K562 (cell line): ENCODE data around the gene LHPP. TPM values are rescaled to one million over a fixed set of nuclear protein-coding genes. Genes with fewer than 3 reads are reported as not detected.

Experiments used
- ATAC-seq: fragments of 200-7000 bp; cut with Tn5 transposase; 3 replicates; pipeline ENCODE4 v1.9.1; 2020; ENCODE audit warnings: moderate library complexity
- BruUV-seq: library from RNA; stranded (reverse); fragments of 400-500 nt; replicated peaks from 2 replicates; lab custom pipeline; 2021; lab: Mats Ljungman, UMichigan
- CTCF ChIA-PET: fragments of 300-600 bp; formaldehyde crosslinking; extraction: SDS; loops from one replicate; lab custom pipeline; 2021; ENCODE audit warnings: low intra/inter-chr PET ratio; lab: Yijun Ruan, JAX
- POLR2A ChIA-PET: fragments of 300-600, 350-650 bp; sonication (Branson Sonifier 250); formaldehyde crosslinking; extraction: SDS; loops from one replicate; lab custom pipeline; 2021; ENCODE audit warnings: antibody characterized with exemption, inconsistent platforms; lab: Yijun Ruan, JAX
- DNase-seq, 4 experiments: peaks; one replicate each; pipeline versions ENCODE4 v3.0.0 to v3.0.0-alpha.2; 2011 to 2018; ENCODE audit warnings: low spot score in 3 of 4, mixed read lengths in 3 of 4; ENCODE audit errors: extremely low read depth in 1 of 4
- FAIRE-seq: peaks from 2 replicates; lab custom pipeline; 2011; peaks lifted over from hg19 to GRCh38; lab: Jason Lieb, UNC
- H2AFZ ChIP-seq: 2 replicates; pipeline ENCODE4 v1.6.0; 2011; ENCODE audit warnings: low read depth, low read length, control low read depth, inconsistent platforms
- H3K27ac ChIP-seq: fragments of 200-600 bp; 3 replicates; pipeline ENCODE4 v1.8.0; 2011; ENCODE audit warnings: low read depth, mild to moderate bottlenecking, control low read depth, inconsistent platforms, low read length, moderate library complexity, mixed read lengths; ENCODE audit errors: extremely low read depth
- H3K27me3 ChIP-seq, 2 experiments: fragments of 300-600 bp in 1 of 2; 2 replicates in 1 of 2; 3 replicates in 1 of 2; pipeline versions ENCODE4 v1.6.0 to v1.8.0; 2011; ENCODE audit warnings: inconsistent platforms in 2 of 2, low read length in 2 of 2, mild to moderate bottlenecking in 1 of 2, mixed read lengths in 1 of 2, moderate library complexity in 1 of 2; ENCODE audit not compliant: control insufficient read depth in 2 of 2, insufficient read depth in 2 of 2
- H3K36me3 ChIP-seq: fragments of 300-600 bp; 3 replicates; pipeline ENCODE4 v1.8.0; 2011; ENCODE audit warnings: mild to moderate bottlenecking, low read length, inconsistent platforms; ENCODE audit not compliant: control insufficient read depth, insufficient read depth
- H3K4me1 ChIP-seq, 2 experiments: fragments of 200-600 bp in 1 of 2; replicated peaks in 1 of 2; 2 replicates in 1 of 2; 3 replicates in 1 of 2; pipeline versions ENCODE4 v1.5.1 to v1.8.0; 2011; ENCODE audit warnings: inconsistent platforms in 2 of 2, low read length in 2 of 2, mild to moderate bottlenecking in 1 of 2, mixed read lengths in 1 of 2, moderate library complexity in 1 of 2; ENCODE audit not compliant: control insufficient read depth in 2 of 2, insufficient read depth in 2 of 2
- H3K4me2 ChIP-seq: 2 replicates; pipeline ENCODE4 v1.6.1; 2011; ENCODE audit warnings: low read length, control low read depth, inconsistent platforms, mixed read lengths; ENCODE audit not compliant: insufficient read depth
- H3K4me3 ChIP-seq: fragments of 200-600 bp; sonication (generic), shearing (Covaris generic); 2 replicates; pipeline ENCODE4 v1.5.1; 2016; ENCODE audit warnings: control low read depth, inconsistent platforms
- H3K79me2 ChIP-seq: fragments of 200-600 bp; 3 replicates; pipeline ENCODE4 v1.8.0; 2011; ENCODE audit warnings: low read length, inconsistent platforms; ENCODE audit not compliant: control insufficient read depth, insufficient read depth
- H3K9ac ChIP-seq, 2 experiments: 2 replicates each; pipeline versions ENCODE4 v1.6.0 to v1.6.1; 2011; ENCODE audit warnings: low read depth in 2 of 2, low read length in 2 of 2, control low read depth in 1 of 2, inconsistent platforms in 1 of 2, mild to moderate bottlenecking in 1 of 2, mixed read lengths in 1 of 2; ENCODE audit not compliant: insufficient read depth in 1 of 2
- H3K9me1 ChIP-seq: one replicate; pipeline ENCODE4 v1.6.0; 2011; ENCODE audit warnings: inconsistent platforms, mild to moderate bottlenecking, low read length, moderate library complexity; ENCODE audit not compliant: control insufficient read depth, insufficient read depth
- H3K9me3 ChIP-seq: replicated peaks from 2 replicates; pipeline ENCODE4 v1.5.1; 2011; ENCODE audit warnings: low read depth, low read length, inconsistent platforms; ENCODE audit not compliant: control insufficient read depth, insufficient read depth
- H4K20me1 ChIP-seq: replicated peaks from 2 replicates; pipeline ENCODE4 v1.6.1; 2011; ENCODE audit warnings: low read length, inconsistent platforms, mixed read lengths; ENCODE audit not compliant: control insufficient read depth, insufficient read depth
- ATF3 ChIP-seq, 2 experiments: fragments of 450-650 bp in 1 of 2; sonication (generic) in 1 of 2; formaldehyde crosslinking in 1 of 2; IDR thresholded peaks in 1 of 2; conservative IDR thresholded peaks in 1 of 2; 2 replicates each; pipeline versions ENCODE4 v1.6.1 to v1.8.1; 2016 to 2023; ENCODE audit warnings: mild to moderate bottlenecking in 2 of 2, moderate library complexity in 2 of 2, inconsistent platforms in 1 of 2, missing genetic modification reagents in 1 of 2
- CBFB ChIP-seq: sonication (generic); formaldehyde crosslinking; IDR thresholded peaks from 2 replicates; pipeline ENCODE4 v1.4.0; 2020; ENCODE audit warnings: mild to moderate bottlenecking, missing genetic modification reagents
- DEAF1 ChIP-seq: fragments of 450-650 bp; formaldehyde crosslinking; IDR thresholded peaks from 2 replicates; pipeline ENCODE4 v1.4.0; 2020; ENCODE audit warnings: mild to moderate bottlenecking, moderate library complexity
- FOXM1 ChIP-seq, 2 experiments: fragments of 450-650 bp in 1 of 2; sonication (generic) in 1 of 2; formaldehyde crosslinking in 1 of 2; IDR thresholded peaks; 2 replicates each; pipeline versions ENCODE4 v1.6.1 to v1.9.0; 2017 to 2022; ENCODE audit warnings: low read depth in 2 of 2, mild to moderate bottlenecking in 2 of 2, missing genetic modification reagents in 1 of 2, moderate library complexity in 1 of 2
- HSF4 ChIP-seq: fragments of 250-450 bp; sonication (Bioruptor Pico); IDR thresholded peaks from 2 replicates; pipeline ENCODE4 v2.1.2; 2022; ENCODE audit warnings: mild to moderate bottlenecking, moderate library complexity, borderline replicate concordance
- MIER1 ChIP-seq: fragments of 450-650 bp; IDR thresholded peaks from 2 replicates; pipeline ENCODE4 v1.6.1; 2016; ENCODE audit warnings: antibody characterized with exemption, mild to moderate bottlenecking, low read depth
- SRSF9 ChIP-seq: fragments of 200-400 bp; formaldehyde crosslinking; IDR thresholded peaks from 2 replicates; pipeline ENCODE4 v1.6.1; 2017; ENCODE audit warnings: low read depth, low read length, borderline replicate concordance
- TCF15 ChIP-seq: fragments of 250-450 bp; sonication (Bioruptor Pico); IDR thresholded peaks from 2 replicates; pipeline ENCODE4 v1.8.0; 2022; ENCODE audit warnings: moderate library complexity, mild to moderate bottlenecking, inconsistent platforms
- ZBTB17 ChIP-seq: fragments of 450-650 bp; formaldehyde crosslinking; IDR thresholded peaks from 2 replicates; pipeline ENCODE4 v1.4.0; 2020; ENCODE audit warnings: mild to moderate bottlenecking
- ZNF12 ChIP-seq: sonication (generic); formaldehyde crosslinking; IDR thresholded peaks from 2 replicates; pipeline ENCODE4 v1.4.0; 2020; ENCODE audit warnings: mild to moderate bottlenecking, missing genetic modification reagents
- ZNF232 ChIP-seq: sonication (generic); formaldehyde crosslinking; IDR thresholded peaks from 2 replicates; pipeline ENCODE4 v1.8.0; 2022; ENCODE audit warnings: mild to moderate bottlenecking, missing genetic modification reagents
- WGBS: fragments of 100-300 bp; shearing (Covaris generic); methylation state at CpG from one replicate; pipeline ENCODE4 v1.1.6; 2016; ENCODE audit warnings: low coverage, mixed read lengths; ENCODE audit not compliant: insufficient coverage; ENCODE audit errors: missing lambda C conversion rate; 5-methylcytosine and 5-hydroxymethylcytosine counted together
- in situ Hi-C: fragments of 300-500 bp; cut with MboI; formaldehyde crosslinking; loops from 4 replicates; pipeline ENCODE4 v1.15.0; 2018; ENCODE audit warnings: inconsistent platforms, mixed read lengths
- intact Hi-C: fragments of 100-400 bp; cut with micrococcal nuclease; formaldehyde crosslinking; loops from 2 replicates; pipeline ENCODE4 v1.14.2; 2022
- polyA plus RNA-seq, 8 experiments: library from polyadenylated mRNA; depleted of rRNA in 4 of 8; stranded (reverse) in 5 of 8; unstranded in 3 of 8; fragments of >200 nt; fragmentation: Nextera tagmentation in 2 of 8; fragmentation: Illumina TruSeq in 1 of 8; extraction: Ambion mirVana in 2 of 8; extraction: Trizol in 1 of 8; gene quantifications; 2 replicates each; pipeline versions ENCODE4 v1.2.1 to v1.2.3, GENCODE V29; 2011 to 2014; ENCODE audit warnings: inconsistent platforms in 1 of 8, missing spikeins in 1 of 8
- total RNA-seq, 7 experiments: library from RNA; depleted of rRNA in 6 of 7; stranded (reverse); fragments of >200 nt in 6 of 7; fragmentation: Illumina TruSeq in 2 of 7; extraction: Trizol in 2 of 7; gene quantifications; 2 replicates each; pipeline versions ENCODE4 v1.2.1 to v1.2.3, GENCODE V29; 2011 to 2021; ENCODE audit warnings: low replicate concordance in 1 of 7

LHPP gene
- total and polyA plus RNA-seq, 9 of the 15 experiments (the other 6 are each of a cell fraction or from before 2014, with no cell fraction given) = 0.34 to 7.4 (median 3.0) TPM

- H3K9ac ChIP-seq = peak within 1 kb of the TSS in 1 of 2 experiments; percentile 45; a peak in 1 of 4 replicates
- ChIA-PET POLR2A (no interaction called here), CTCF (no interaction called here)
- H4K20me1 ChIP-seq = no peaks in the 10 kb centered on the region
- H3K27me3 ChIP-seq = no peaks in the 10 kb centered on the region
- WGBS = 36% methylated on average over 16 of the region's 57 CpGs
- H3K9me1 ChIP-seq = no peaks in the 10 kb centered on the region
- no peak within 1 kb of the TSS for H3K4me3 ChIP-seq
- H2AFZ ChIP-seq = no peak within 1 kb of the TSS
- FAIRE-seq (no peak), ATAC-seq (no peak), DNase-seq (no peak)
- H3K9me3 ChIP-seq = no peaks in the 10 kb centered on the region
- no peak within 1 kb of the TSS for H3K27ac ChIP-seq
- TF ChIP-seq SRSF9 = no peak
- H3K4me1 ChIP-seq = peaks cover 3 to 15% of the 10 kb centered on the region in 2 experiments; a peak in 4 of 5 replicates
- intact Hi-C loops (no loop called here), in situ Hi-C loops (no loop called here)
- no TSS peak for BruUV-seq
- H3K79me2 ChIP-seq = no peaks in the 10 kb centered on the region
- no peaks in the 10 kb centered on the region for H3K36me3 ChIP-seq
- no peak within 1 kb of the TSS for H3K4me2 ChIP-seq
These were observed 11.4 kb upstream of the LHPP start, which contains the start of gene NKX1-2 for GRCh38 chr10:124450012-124450782. NKX1-2 (minus strand) TSS chr10:124450035; CDS start chr10:124449943, 92 bp downstream.

GRCh38 chr10:124450783-124451057, 10.9 kb upstream of the LHPP start:
- FAIRE-seq = no peak
- POLR2A ChIA-PET = no interaction called here

More at GRCh38 chr10:124450783-124451057, 10.9 kb upstream of the LHPP start:
- H2AFZ ChIP-seq = no peak overlapping the region
- DNase-seq = no peak
- intact Hi-C loops = no loop called here
- H4K20me1 ChIP-seq = no peaks in the 10 kb centered on the region
- H3K27me3 ChIP-seq = no peaks in the 10 kb centered on the region
- no peak overlapping the region for H3K4me2 ChIP-seq
- peak overlapping the region in 1 of 2 experiments; percentile 45; a peak in 1 of 4 replicates for H3K9ac ChIP-seq
- CTCF ChIA-PET = no interaction called here
- H3K4me1 ChIP-seq = peaks cover 3 to 15% of the 10 kb centered on the region in 2 experiments; a peak in 4 of 5 replicates
- H3K36me3 ChIP-seq = no peaks in the 10 kb centered on the region
- in situ Hi-C loops = no loop called here
- TF ChIP-seq CBFB (CRISPR knock-in tag) = no peak
- TF ChIP-seq ZNF12 = no peak
- TF ChIP-seq ATF3 (IDR thresholded peaks at IDR 0.05) = no peak
- no peak for TF ChIP-seq ATF3 (CRISPR knock-in tag; conservative IDR thresholded peaks at IDR 0.05)
- TF ChIP-seq HSF4 (CRISPR knock-in tag) = no peak
- TF ChIP-seq ZNF232 = no peak
- TF ChIP-seq MIER1 = no peak
- TF ChIP-seq DEAF1 (CRISPR knock-in tag) = no peak
- no peak for TF ChIP-seq ZBTB17 (CRISPR knock-in tag)
- TF ChIP-seq TCF15 (CRISPR knock-in tag) = no peak
- TF ChIP-seq FOXM1 (IDR thresholded peaks at IDR 0.05; ENCODE audit: low read depth) = no peak
- no peak for TF ChIP-seq FOXM1 (CRISPR knock-in tag; IDR thresholded peaks at IDR 0.05; ENCODE audit: low read depth)
- ATAC-seq = no peak
- no TSS peak for BruUV-seq
- H3K79me2 ChIP-seq = no peaks in the 10 kb centered on the region
- WGBS = 3% methylated on average over 5 of the region's 5 CpGs
- H3K9me3 ChIP-seq = no peaks in the 10 kb centered on the region
- H3K27ac ChIP-seq = no peak overlapping the region
- H3K9me1 ChIP-seq = no peaks in the 10 kb centered on the region
- no peak overlapping the region for H3K4me3 ChIP-seq
